SU-DHL-6 (cell line): ENCODE results near the gene MDFI.

Experiments used
- H2AFZ ChIP-seq: fragments of 200-600 bp; sonication (generic); 2 replicates; pipeline ENCODE4 v1.6.1; 2014; ENCODE audit warnings: low read depth, mild to moderate bottlenecking, moderate library complexity, mixed read lengths, antibody characterized with exemption, low read length; ENCODE audit not compliant: severe bottlenecking
- H3F3A ChIP-seq: fragments of 200-600 bp; shearing (Covaris generic); 2 replicates; pipeline ENCODE4 v1.6.0; 2016; ENCODE audit warnings: antibody characterized with exemption, mild to moderate bottlenecking; ENCODE audit not compliant: insufficient read depth
- H3K27ac ChIP-seq: fragments of 200-600 bp; sonication (generic); 2 replicates; pipeline ENCODE4 v1.5.1; 2016; ENCODE audit warnings: low read depth, mild to moderate bottlenecking, low read length, moderate library complexity, mixed read lengths
- H3K27me3 ChIP-seq: fragments of 200-600 bp; sonication (generic), shearing (Covaris generic); 2 replicates; pipeline ENCODE4 v1.6.0; 2014; ENCODE audit warnings: mild to moderate bottlenecking, low read length
- H3K36me3 ChIP-seq: fragments of 200-600 bp; sonication (generic); 2 replicates; pipeline ENCODE4 v1.6.1; 2014; ENCODE audit warnings: mild to moderate bottlenecking, low read length, mixed read lengths
- H3K4me2 ChIP-seq: fragments of 300-600, 200-600 bp; shearing (Covaris generic), sonication (generic); 2 replicates; pipeline ENCODE4 v1.6.0; 2014; ENCODE audit warnings: low read length, low read depth, mild to moderate bottlenecking; ENCODE audit not compliant: poor library complexity, severe bottlenecking
- H3K4me3 ChIP-seq: fragments of 200-600 bp; sonication (generic); 2 replicates; pipeline ENCODE4 v1.5.1; 2014; ENCODE audit warnings: antibody characterized with exemption, low read length, mild to moderate bottlenecking, mixed read lengths; ENCODE audit not compliant: insufficient read depth, poor library complexity, severe bottlenecking
- H3K79me2 ChIP-seq: fragments of 200-600 bp; sonication (generic); 2 replicates; pipeline ENCODE4 v1.6.1; 2014; ENCODE audit warnings: mild to moderate bottlenecking, low read length, moderate library complexity; ENCODE audit not compliant: insufficient read depth
- H3K9ac ChIP-seq: fragments of 200-600 bp; sonication (generic); 2 replicates; pipeline ENCODE4 v1.7.0; 2014; ENCODE audit warnings: mild to moderate bottlenecking, low read length
- H3K9me2 ChIP-seq: fragments of 200-600 bp; sonication (generic); replicated peaks from 2 replicates; pipeline ENCODE4 v1.6.1; 2014; ENCODE audit warnings: low read length; ENCODE audit not compliant: insufficient read depth
- H3K9me3 ChIP-seq: fragments of 200-600 bp; sonication (generic); 2 replicates; pipeline ENCODE4 v1.6.1; 2014; ENCODE audit warnings: low read length, mixed read lengths; ENCODE audit not compliant: insufficient read depth
- H4K20me1 ChIP-seq: fragments of 200-600 bp; sonication (generic); 2 replicates; pipeline ENCODE4 v1.6.1; 2014; ENCODE audit warnings: low read depth, mild to moderate bottlenecking, antibody characterized with exemption, low read length, moderate library complexity, mixed read lengths
- CTCF ChIP-seq: fragments of 200-600 bp; sonication (generic); IDR thresholded peaks from one replicate; pipeline ENCODE4 v1.5.1; 2017; ENCODE audit warnings: antibody characterized with exemption, mild to moderate bottlenecking, low read length, moderate library complexity; ENCODE audit not compliant: insufficient read depth, poor library complexity, severe bottlenecking
- EZH2phosphoT487 ChIP-seq: fragments of 200-600 bp; sonication (generic), shearing (Covaris generic); conservative IDR thresholded peaks from 2 replicates; pipeline ENCODE4 v1.6.1; 2018; ENCODE audit warnings: mild to moderate bottlenecking, antibody characterized with exemption, low read length, moderate library complexity, mixed read lengths

The MDFI gene

GRCh38 chr6:41656002-41656691 lies 17.9 kb downstream of the MDFI start:
- Histone ChIP-seq H4K20me1 (no peaks in the 10 kb centered on the region), H2AFZ (no peak overlapping the region), H3K9me3 (no peaks in the 10 kb centered on the region), H3F3A (no peaks in the 10 kb centered on the region), H3K36me3 (no peaks in the 10 kb centered on the region), H3K9ac (no peak overlapping the region), H3K27me3 (no peaks in the 10 kb centered on the region), H3K4me3 (no peak overlapping the region), H3K27ac (no peak overlapping the region), H3K4me2 (no peak overlapping the region), H3K9me2 (no peaks in the 10 kb centered on the region), H3K79me2 (no peaks in the 10 kb centered on the region)
- no peak for TF ChIP-seq CTCF
- no peak for TF ChIP-seq EZH2phosphoT487

DNA sequence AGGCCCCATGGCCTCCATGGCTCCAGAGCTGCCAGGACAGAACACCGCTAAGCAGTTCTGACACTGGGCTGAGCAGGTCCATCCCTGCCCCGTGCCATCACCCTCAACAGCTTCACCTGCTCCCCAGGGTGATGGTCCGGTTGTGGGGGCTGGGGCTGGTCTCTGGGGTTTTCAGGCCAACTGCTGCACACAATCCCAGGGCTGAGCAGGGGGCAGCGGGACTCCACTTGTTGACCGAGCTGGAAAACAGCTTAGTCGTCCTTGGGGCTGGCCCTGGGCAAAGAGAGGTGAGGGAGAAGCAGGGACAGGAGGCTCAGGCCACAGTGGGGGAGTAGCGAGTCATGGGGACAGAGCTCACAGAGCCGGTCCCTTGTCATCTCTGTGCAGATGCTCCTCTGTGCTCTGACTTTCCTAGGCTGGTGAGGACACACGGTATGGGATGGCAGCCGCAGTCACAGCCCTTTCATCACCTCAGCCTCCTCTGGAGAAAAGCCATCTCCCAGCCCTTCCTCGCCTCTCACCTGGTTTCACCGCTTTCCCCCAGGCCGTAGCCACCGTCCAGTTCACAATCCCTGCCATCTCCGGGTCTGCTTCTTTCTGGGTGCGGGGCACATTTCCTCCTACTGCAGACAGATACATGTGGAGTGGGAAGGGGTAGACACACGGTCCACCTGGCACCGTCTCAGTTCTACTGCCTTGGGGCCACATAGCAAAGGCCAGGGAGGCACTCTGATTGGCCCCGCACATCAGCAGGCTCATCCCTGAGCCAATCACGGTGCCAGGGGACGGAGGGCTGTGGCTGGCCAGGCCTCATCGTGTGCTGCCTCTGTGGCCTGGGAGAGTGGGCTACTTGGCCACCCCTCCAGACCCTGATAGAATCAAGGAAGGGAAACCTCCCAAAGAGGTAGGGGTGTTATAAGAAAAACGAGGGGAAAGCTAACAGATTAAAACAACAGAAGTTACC lies 19.1 kb downstream of the MDFI start:
- no peak overlapping the region for H2AFZ ChIP-seq
- no peaks in the 10 kb centered on the region for H3K79me2 ChIP-seq
- H3K36me3 ChIP-seq = no peaks in the 10 kb centered on the region
- TF ChIP-seq CTCF (no peak), EZH2phosphoT487 (no peak)
- H3K27me3 ChIP-seq = no peaks in the 10 kb centered on the region
- H3K9me3 ChIP-seq = no peaks in the 10 kb centered on the region
- no peaks in the 10 kb centered on the region for H4K20me1 ChIP-seq
- H3F3A ChIP-seq = no peaks in the 10 kb centered on the region
- H3K27ac ChIP-seq = no peak overlapping the region
- no peak overlapping the region for H3K4me2 ChIP-seq
- no peak overlapping the region for H3K4me3 ChIP-seq
- H3K9ac ChIP-seq = no peak overlapping the region
- no peaks in the 10 kb centered on the region for H3K9me2 ChIP-seq

DNA sequence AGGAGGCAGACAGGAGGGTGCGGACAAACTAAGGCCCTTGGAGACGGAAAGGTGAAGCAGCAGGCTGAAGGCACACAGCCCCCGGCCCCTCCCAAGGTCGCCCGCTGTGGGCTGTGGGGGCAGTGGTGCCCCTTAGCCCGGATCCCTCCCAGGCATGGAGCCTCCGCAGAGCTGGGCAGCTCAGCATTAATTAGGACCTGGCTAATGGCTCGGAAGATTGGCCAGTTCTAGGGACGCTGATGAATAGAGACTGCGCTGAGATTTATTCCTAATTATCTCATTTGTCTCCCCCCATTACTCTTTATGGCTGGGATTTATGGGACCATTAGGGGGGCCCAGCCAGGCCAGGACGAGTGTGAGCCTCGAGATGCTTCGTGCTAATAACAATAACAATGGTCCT lies 20.4 kb downstream of the MDFI start:
- no peaks in the 10 kb centered on the region for H3K9me2 ChIP-seq
- no peak overlapping the region for H2AFZ ChIP-seq
- no peak overlapping the region for H3K9ac ChIP-seq
- no peaks in the 10 kb centered on the region for H3K27me3 ChIP-seq
- H3K36me3 ChIP-seq = no peaks in the 10 kb centered on the region
- H3K79me2 ChIP-seq = no peaks in the 10 kb centered on the region
- H3K27ac ChIP-seq = no peak overlapping the region
- no peak overlapping the region for H3K4me3 ChIP-seq
- H3F3A ChIP-seq = no peaks in the 10 kb centered on the region
- no peaks in the 10 kb centered on the region for H3K9me3 ChIP-seq
- TF ChIP-seq CTCF = no peak
- TF ChIP-seq EZH2phosphoT487 = no peak
- no peak overlapping the region for H3K4me2 ChIP-seq
- no peaks in the 10 kb centered on the region for H4K20me1 ChIP-seq
